Right ventricle myocardium inferior (tissue), 1 donor: ENCODE measurements around the gene KRT2. TPM values are rescaled to one million over a fixed set of nuclear protein-coding genes. Genes with fewer than 3 reads are reported as not detected.

Experiments
- ATAC-seq: fragments of 200-7000 bp; cut with Tn5 transposase; one replicate; pipeline ENCODE4 v1.9.1; 2020; ENCODE audit warnings: mild to moderate bottlenecking, moderate library complexity
- DNase-seq: peaks from one replicate; pipeline ENCODE4 v3.0.0; 2021; ENCODE audit errors: missing footprints
- intact Hi-C: fragments of 100-400 bp; cut with DNase I; formaldehyde crosslinking; loops from one replicate; pipeline ENCODE4 v1.11.0; 2022
- total RNA-seq: library from RNA; stranded (reverse); fragmentation: NEBNext Ultra II Directional; extraction: Animal tissue kit (Norgen Biotek cat#: 25700); gene quantifications from one replicate; pipeline ENCODE4 v1.2.1, GENCODE V29; 2021
- donor health status: DM: no; HTN: yes; CAD: no; lungs with severe emphysema.

KRT2 gene
- total RNA-seq, 1 donor from 2014 or later = not detected

GRCh38 chr12:52686756-52687487, 34.9 kb upstream of the KRT2 start:
- no peak for ATAC-seq
- intact Hi-C loops = no loop called here
- DNase-seq = no peak

- ATAC-seq = no peak
- DNase-seq = no peak
- intact Hi-C loops = no loop called here
These were observed 34.1 kb upstream of the KRT2 start for GRCh38 chr12:52686063-52686462.

- intact Hi-C loops = no loop called here
- ATAC-seq (no peak), DNase-seq (no peak)
These were observed 33.4 kb upstream of the KRT2 start for GRCh38 chr12:52685406-52685890.

- intact Hi-C loops = no loop called here
- DNase-seq = no peak
- ATAC-seq = no peak
These were observed 32.4 kb upstream of the KRT2 start for GRCh38 chr12:52684431-52684830.

GRCh38 chr12:52683575-52684300, 31.7 kb upstream of the KRT2 start:
- ATAC-seq (no peak), DNase-seq (no peak)
- intact Hi-C loops = no loop called here

- DNase-seq (no peak), ATAC-seq (no peak)
- intact Hi-C loops = no loop called here
These were observed 31.0 kb upstream of the KRT2 start for GRCh38 chr12:52682938-52683574.

GRCh38 chr12:52682381-52682660, 30.3 kb upstream of the KRT2 start:
- intact Hi-C loops = no loop called here
- no peak for ATAC-seq
- no peak for DNase-seq

- no peak for ATAC-seq
- intact Hi-C loops = no loop called here
- DNase-seq = no peak
These were observed 29.7 kb upstream of the KRT2 start for GRCh38 chr12:52681526-52682380.

- intact Hi-C loops = no loop called here
- ATAC-seq (no peak), DNase-seq (no peak)
These were observed 28.4 kb upstream of the KRT2 start, which contains the start of gene KRT1 for GRCh38 chr12:52680363-52680762. Gene KRT1 (minus strand): TSS chr12:52680407. CDS start chr12:52680348, 59 bp downstream.

- intact Hi-C loops = no loop called here
These were observed 27.9 kb upstream of the KRT2 start for GRCh38 chr12:52679875-52680274.

GRCh38 chr12:52677671-52678070, 25.7 kb upstream of the KRT2 start:
- ATAC-seq (no peak), DNase-seq (no peak)
- intact Hi-C loops = no loop called here

More at GRCh38 chr12:52679875-52680274, 27.9 kb upstream of the KRT2 start:
- ATAC-seq (no peak), DNase-seq (no peak)

- ATAC-seq (no peak), DNase-seq (no peak)
- intact Hi-C loops = no loop called here
These were observed 25.1 kb upstream of the KRT2 start for GRCh38 chr12:52677126-52677525.

- no peak for DNase-seq
- intact Hi-C loops = no loop called here
- ATAC-seq = no peak
These were observed 24.2 kb upstream of the KRT2 start for GRCh38 chr12:52676163-52676562.

GRCh38 chr12:52675301-52675701, 23.3 kb upstream of the KRT2 start:
- ATAC-seq (no peak), DNase-seq (no peak)
- intact Hi-C loops = no loop called here

GRCh38 chr12:52674433-52674775, 22.4 kb upstream of the KRT2 start:
- intact Hi-C loops = no loop called here
- no peak for ATAC-seq

GRCh38 chr12:52673713-52674432, 21.9 kb upstream of the KRT2 start:
- ATAC-seq = no peak
- intact Hi-C loops = no loop called here

More at GRCh38 chr12:52674433-52674775, 22.4 kb upstream of the KRT2 start:
- no peak for DNase-seq

GRCh38 chr12:52673217-52673616, 21.2 kb upstream of the KRT2 start:
- intact Hi-C loops = no loop called here
- no peak for ATAC-seq
- no peak for DNase-seq

More at GRCh38 chr12:52673713-52674432, 21.9 kb upstream of the KRT2 start:
- DNase-seq = no peak

GRCh38 chr12:52672321-52672933, 20.4 kb upstream of the KRT2 start:
- ATAC-seq (no peak), DNase-seq (no peak)
- intact Hi-C loops = no loop called here
